Neural progenitor cell (in vitro differentiated cells): ENCODE measurements around the gene FAM149A.

Source experiments
- EZH2phosphoT487 ChIP-seq: fragments of 200-600 bp; sonication (generic); IDR thresholded peaks from 2 replicates; pipeline ENCODE4 v1.6.1; 2017; ENCODE audit warnings: antibody characterized with exemption
- TF ChIP-seq, protein P1 (sequence below): fragments of 200-600 bp; sonication (generic); IDR thresholded peaks from 2 replicates; pipeline ENCODE4 v1.5.1; 2017; ENCODE audit warnings: antibody characterized with exemption, mild to moderate bottlenecking

DNA sequence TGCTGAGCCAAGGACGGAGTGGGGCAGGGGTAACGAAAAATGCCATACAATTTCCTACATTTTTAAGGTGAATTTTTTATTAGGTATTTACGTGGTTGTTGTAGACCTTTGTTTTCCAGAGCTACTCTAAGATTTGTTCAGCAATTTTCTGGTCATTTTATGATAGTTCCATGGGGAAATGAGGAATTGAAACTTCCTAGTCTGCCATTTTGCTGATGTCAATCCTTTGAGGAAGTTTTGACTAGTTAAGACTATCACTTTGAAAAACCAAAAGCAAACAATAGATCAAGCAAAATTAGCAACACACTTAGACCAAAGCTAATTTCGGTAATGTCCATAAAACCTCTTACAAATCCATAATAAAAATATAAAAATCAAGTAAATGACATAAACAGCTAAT is 42.6 kb upstream of the FAM149A start:
- TF ChIP-seq, protein P1, sequence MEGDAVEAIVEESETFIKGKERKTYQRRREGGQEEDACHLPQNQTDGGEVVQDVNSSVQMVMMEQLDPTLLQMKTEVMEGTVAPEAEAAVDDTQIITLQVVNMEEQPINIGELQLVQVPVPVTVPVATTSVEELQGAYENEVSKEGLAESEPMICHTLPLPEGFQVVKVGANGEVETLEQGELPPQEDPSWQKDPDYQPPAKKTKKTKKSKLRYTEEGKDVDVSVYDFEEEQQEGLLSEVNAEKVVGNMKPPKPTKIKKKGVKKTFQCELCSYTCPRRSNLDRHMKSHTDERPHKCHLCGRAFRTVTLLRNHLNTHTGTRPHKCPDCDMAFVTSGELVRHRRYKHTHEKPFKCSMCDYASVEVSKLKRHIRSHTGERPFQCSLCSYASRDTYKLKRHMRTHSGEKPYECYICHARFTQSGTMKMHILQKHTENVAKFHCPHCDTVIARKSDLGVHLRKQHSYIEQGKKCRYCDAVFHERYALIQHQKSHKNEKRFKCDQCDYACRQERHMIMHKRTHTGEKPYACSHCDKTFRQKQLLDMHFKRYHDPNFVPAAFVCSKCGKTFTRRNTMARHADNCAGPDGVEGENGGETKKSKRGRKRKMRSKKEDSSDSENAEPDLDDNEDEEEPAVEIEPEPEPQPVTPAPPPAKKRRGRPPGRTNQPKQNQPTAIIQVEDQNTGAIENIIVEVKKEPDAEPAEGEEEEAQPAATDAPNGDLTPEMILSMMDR, result no peak
- no peak for TF ChIP-seq EZH2phosphoT487
